Neural progenitor cell (in vitro differentiated cells): Measurements from ENCODE around the gene IST1. TPM values are rescaled to one million over a fixed set of nuclear protein-coding genes. Genes with fewer than 3 reads are reported as not detected.

Experiments
- DNase-seq: peaks from one replicate; pipeline ENCODE4 v3.0.0-alpha.2; 2016; ENCODE audit warnings: low spot score
- H2AFZ ChIP-seq: fragments of 200-600 bp; sonication (generic); replicated peaks from 2 replicates; pipeline ENCODE4 v1.6.1; 2016; ENCODE audit warnings: antibody characterized with exemption
- H3F3A ChIP-seq: fragments of 200-600 bp; sonication (generic); 2 replicates; pipeline ENCODE4 v1.6.1; 2016; ENCODE audit warnings: antibody characterized with exemption, low read depth
- H3K27ac ChIP-seq: fragments of 200-600 bp; sonication (generic); 2 replicates; pipeline ENCODE4 v1.5.1; 2016; ENCODE audit warnings: mild to moderate bottlenecking
- H3K27me3 ChIP-seq: fragments of 200-600 bp; sonication (generic); 2 replicates; pipeline ENCODE4 v1.6.1; 2016; ENCODE audit warnings: mild to moderate bottlenecking, moderate library complexity
- H3K36me3 ChIP-seq: fragments of 200-600 bp; sonication (generic); 2 replicates; pipeline ENCODE4 v1.5.1; 2016
- H3K4me1 ChIP-seq: fragments of 200-600 bp; sonication (generic); 2 replicates; pipeline ENCODE4 v1.6.1; 2016; ENCODE audit warnings: mixed run types
- H3K4me2 ChIP-seq: fragments of 200-600 bp; sonication (generic); 2 replicates; pipeline ENCODE4 v1.6.1; 2016
- H3K4me3 ChIP-seq: fragments of 200-600 bp; sonication (generic); 2 replicates; pipeline ENCODE4 v1.5.1; 2016
- H3K79me2 ChIP-seq: fragments of 200-600 bp; sonication (generic); 2 replicates; pipeline ENCODE4 v1.6.1; 2016; ENCODE audit warnings: low read depth
- H3K9ac ChIP-seq: fragments of 200-600 bp; sonication (generic); 2 replicates; pipeline ENCODE4 v1.6.1; 2016
- H3K9me3 ChIP-seq: fragments of 200-600 bp; sonication (generic); 2 replicates; pipeline ENCODE4 v1.5.1; 2016; ENCODE audit warnings: low read depth
- H4K20me1 ChIP-seq: fragments of 200-600 bp; sonication (generic); 2 replicates; pipeline ENCODE4 v1.6.1; 2016; ENCODE audit warnings: low read depth
- H3K27ac Mint-ChIP-seq: 3 replicates; pipeline ENCODE4 v1.8.0; 2021; ENCODE audit warnings: mixed read lengths
- H3K27me3 Mint-ChIP-seq: 2 replicates; pipeline ENCODE4 v1.8.0; 2022; ENCODE audit warnings: low read depth, mild to moderate bottlenecking, inconsistent platforms, moderate library complexity, mixed read lengths; ENCODE audit not compliant: insufficient read depth
- H3K36me3 Mint-ChIP-seq: 3 replicates; pipeline ENCODE4 v1.8.0; 2021; ENCODE audit warnings: mixed read lengths
- H3K4me1 Mint-ChIP-seq: 3 replicates; pipeline ENCODE4 v1.8.0; 2021; ENCODE audit warnings: mixed read lengths
- H3K4me3 Mint-ChIP-seq: 3 replicates; pipeline ENCODE4 v1.8.0; 2021; ENCODE audit warnings: mild to moderate bottlenecking, moderate library complexity, mixed read lengths
- H3K9me3 Mint-ChIP-seq: 3 replicates; pipeline ENCODE4 v1.8.0; 2020; ENCODE audit warnings: mixed read lengths
- CTCF ChIP-seq: fragments of 200-600 bp; sonication (generic); IDR thresholded peaks from 2 replicates; pipeline ENCODE4 v1.5.1; 2017; ENCODE audit warnings: antibody characterized with exemption, mild to moderate bottlenecking
- EZH2 ChIP-seq: fragments of 200-600 bp; sonication (generic); IDR thresholded peaks from 2 replicates; pipeline ENCODE4 v1.6.1; 2017; ENCODE audit warnings: antibody characterized with exemption, mild to moderate bottlenecking, moderate library complexity
- EZH2phosphoT487 ChIP-seq: fragments of 200-600 bp; sonication (generic); IDR thresholded peaks from 2 replicates; pipeline ENCODE4 v1.6.1; 2017; ENCODE audit warnings: antibody characterized with exemption
- total RNA-seq: library from RNA; depleted of rRNA; stranded (reverse); fragments of >200 nt; gene quantifications from 2 replicates; pipeline ENCODE4 v1.2.3, GENCODE V29; 2015; ENCODE audit warnings: low replicate concordance

The IST1 gene
- total RNA-seq, 1 donor from 2014 or later, result 400 TPM

- Histone ChIP-seq H3K9ac (no peak overlapping the region), H3K79me2 (peaks cover 89% of the 10 kb centered on the region), H2AFZ (no peak overlapping the region), H3K36me3 (peaks cover 8% of the 10 kb centered on the region), H3K27ac (no peak overlapping the region), H3K4me1 (peaks cover 12% of the 10 kb centered on the region), H3K4me3 (no peak overlapping the region), H3K4me2 (no peak overlapping the region), H4K20me1 (peaks cover 83% of the 10 kb centered on the region), H3K27me3 (no peaks in the 10 kb centered on the region), H3K9me3 (no peaks in the 10 kb centered on the region), H3F3A (peaks cover 13% of the 10 kb centered on the region)
- Mint-ChIP-seq H3K27ac (no peak overlapping the region), H3K9me3 (peaks cover 20% of the 10 kb centered on the region), H3K4me1 (peaks cover 7% of the 10 kb centered on the region), H3K36me3 (peaks cover 36% of the 10 kb centered on the region), H3K27me3 (peaks cover 6% of the 10 kb centered on the region), H3K4me3 (no peak overlapping the region)
- no peak for TF ChIP-seq EZH2
- TF ChIP-seq CTCF, result no peak
- TF ChIP-seq EZH2phosphoT487, result no peak
- no peak for DNase-seq
These were observed 3.8 kb downstream of the IST1 start for GRCh38 chr16:71899171-71899570.

GRCh38 chr16:71902656-71903365 is 7.5 kb downstream of the IST1 start:
- H3K27ac ChIP-seq, result no peak overlapping the region
- Mint-ChIP-seq H3K27me3 (peaks cover 4% of the 10 kb centered on the region), H3K4me3 (no peak overlapping the region), H3K4me1 (peaks cover 2% of the 10 kb centered on the region), H3K36me3 (peaks cover 50% of the 10 kb centered on the region), H3K27ac (no peak overlapping the region), H3K9me3 (peaks cover 32% of the 10 kb centered on the region)
- H3F3A ChIP-seq, result peaks cover 5% of the 10 kb centered on the region
- H3K27me3 ChIP-seq, result no peaks in the 10 kb centered on the region
- no peaks in the 10 kb centered on the region for H3K9me3 ChIP-seq
- H3K79me2 ChIP-seq, result peaks cover 100% of the 10 kb centered on the region
- H4K20me1 ChIP-seq, result peaks cover 100% of the 10 kb centered on the region
- peaks cover 8% of the 10 kb centered on the region for H3K36me3 ChIP-seq
- no peak overlapping the region for H3K4me3 ChIP-seq
- DNase-seq, result no peak
- H3K9ac ChIP-seq, result no peak overlapping the region
- no peak overlapping the region for H3K4me2 ChIP-seq
- TF ChIP-seq CTCF (no peak), EZH2 (no peak)
- H3K4me1 ChIP-seq, result peaks cover 6% of the 10 kb centered on the region
- no peak overlapping the region for H2AFZ ChIP-seq

GRCh38 chr16:71903608-71904007 is 8.3 kb downstream of the IST1 start:
- Histone ChIP-seq H3K4me1 (peaks cover 6% of the 10 kb centered on the region), H3K27ac (no peak overlapping the region), H3K27me3 (no peaks in the 10 kb centered on the region), H3K9me3 (no peaks in the 10 kb centered on the region), H2AFZ (no peak overlapping the region), H3K9ac (no peak overlapping the region), H3K36me3 (peaks cover 8% of the 10 kb centered on the region), H3K79me2 (peaks cover 100% of the 10 kb centered on the region), H3K4me3 (no peak overlapping the region), H3K4me2 (no peak overlapping the region), H4K20me1 (peaks cover 100% of the 10 kb centered on the region), H3F3A (peaks cover 8% of the 10 kb centered on the region)
- no peak overlapping the region for H3K4me3 Mint-ChIP-seq
- peaks cover 4% of the 10 kb centered on the region for H3K27me3 Mint-ChIP-seq
- no peak overlapping the region for H3K27ac Mint-ChIP-seq
- DNase-seq, result no peak
- peaks cover 35% of the 10 kb centered on the region for H3K9me3 Mint-ChIP-seq
- peaks cover 54% of the 10 kb centered on the region for H3K36me3 Mint-ChIP-seq
- peaks cover 2% of the 10 kb centered on the region for H3K4me1 Mint-ChIP-seq
- TF ChIP-seq EZH2phosphoT487 (no peak), CTCF (no peak), EZH2 (no peak)
